Measurements from ENCODE around the gene ARX.

GRCh38 chrX:24956828-24957227 is 58.9 kb downstream of the ARX start:
- TF ChIP-seq CTCF (IDR thresholded peaks at IDR 0.05) (no peak), POLR2A (IDR thresholded peaks at IDR 0.05) (no peak)
